Measurements from ENCODE around the gene CHMP2A. TPM values are rescaled to one million over a fixed set of nuclear protein-coding genes. Genes with fewer than 3 reads are reported as not detected.
A peak's percentile ranks its signal among the peaks of the same experiment; 100 is the strongest.
"Not testable (repeated sequence)": the region's sequence is repeated elsewhere in the genome, so short reads cannot be mapped to it uniquely, and the experiment has no call there.

The CHMP2A gene
- total RNA-seq, 2 donors from 2014 or later: 22.7 to 66.4 TPM

GRCh38 chr19:58545286-58546018 lies 9.5 kb downstream of the CHMP2A start:
- Histone ChIP-seq H3K9me3 (no peaks in the 10 kb centered on the region), H3K4me3 (peak overlapping the region; percentile 66 to 85), H3K27ac (peak overlapping the region; percentile 70 to 99 (median 98)), H3K27me3 (no peaks in the 10 kb centered on the region), H3K36me3 (replicated peaks in 1 of 2; ENCODE audit: insufficient read depth in 1 of 2, low read depth in 2 of 2) (peaks cover 12 to 32% of the 10 kb centered on the region in 2 donors), H3K4me1 (peaks cover 27% of the 10 kb centered on the region)
- 5 to 9% methylated on average over 11 to 21 of the region's 21 CpGs for WGBS, 2 donors
- TF ChIP-seq, protein P1, sequence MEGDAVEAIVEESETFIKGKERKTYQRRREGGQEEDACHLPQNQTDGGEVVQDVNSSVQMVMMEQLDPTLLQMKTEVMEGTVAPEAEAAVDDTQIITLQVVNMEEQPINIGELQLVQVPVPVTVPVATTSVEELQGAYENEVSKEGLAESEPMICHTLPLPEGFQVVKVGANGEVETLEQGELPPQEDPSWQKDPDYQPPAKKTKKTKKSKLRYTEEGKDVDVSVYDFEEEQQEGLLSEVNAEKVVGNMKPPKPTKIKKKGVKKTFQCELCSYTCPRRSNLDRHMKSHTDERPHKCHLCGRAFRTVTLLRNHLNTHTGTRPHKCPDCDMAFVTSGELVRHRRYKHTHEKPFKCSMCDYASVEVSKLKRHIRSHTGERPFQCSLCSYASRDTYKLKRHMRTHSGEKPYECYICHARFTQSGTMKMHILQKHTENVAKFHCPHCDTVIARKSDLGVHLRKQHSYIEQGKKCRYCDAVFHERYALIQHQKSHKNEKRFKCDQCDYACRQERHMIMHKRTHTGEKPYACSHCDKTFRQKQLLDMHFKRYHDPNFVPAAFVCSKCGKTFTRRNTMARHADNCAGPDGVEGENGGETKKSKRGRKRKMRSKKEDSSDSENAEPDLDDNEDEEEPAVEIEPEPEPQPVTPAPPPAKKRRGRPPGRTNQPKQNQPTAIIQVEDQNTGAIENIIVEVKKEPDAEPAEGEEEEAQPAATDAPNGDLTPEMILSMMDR (IDR thresholded peaks at IDR 0.05): no peak
- no peak for TF ChIP-seq POLR2A (IDR thresholded peaks at IDR 0.05)
- DNase-seq: no peak
- ATAC-seq: no peak
- intact Hi-C loops (cut with DNase I): no loop called here

- 0% methylated on average over 6 to 71 of the region's 92 CpGs for WGBS, 2 donors
- peaks cover 27% of the 10 kb centered on the region for H3K4me1 ChIP-seq
- intact Hi-C loops (cut with DNase I): no loop called here
- peaks cover 12 to 24% of the 10 kb centered on the region in 2 donors for H3K36me3 ChIP-seq (replicated peaks in 1 of 2; ENCODE audit: insufficient read depth in 1 of 2, low read depth in 2 of 2)
- TF ChIP-seq POLR2A (IDR thresholded peaks at IDR 0.05): no peak
- TF ChIP-seq, protein P1 (IDR thresholded peaks at IDR 0.05): no peak
- H3K9me3 ChIP-seq: no peaks in the 10 kb centered on the region
- H3K27me3 ChIP-seq: no peaks in the 10 kb centered on the region
- DNase-seq (peak in 1 of 4 donors; percentile 42), ATAC-seq (peak; percentile 62)
- peak overlapping the region; percentile 66 to 85 for H3K4me3 ChIP-seq
- peak overlapping the region; percentile 93 to 99 (median 98) for H3K27ac ChIP-seq
These were observed 10.2 kb downstream of the CHMP2A start for GRCh38 chr19:58544591-58545285.

DNA sequence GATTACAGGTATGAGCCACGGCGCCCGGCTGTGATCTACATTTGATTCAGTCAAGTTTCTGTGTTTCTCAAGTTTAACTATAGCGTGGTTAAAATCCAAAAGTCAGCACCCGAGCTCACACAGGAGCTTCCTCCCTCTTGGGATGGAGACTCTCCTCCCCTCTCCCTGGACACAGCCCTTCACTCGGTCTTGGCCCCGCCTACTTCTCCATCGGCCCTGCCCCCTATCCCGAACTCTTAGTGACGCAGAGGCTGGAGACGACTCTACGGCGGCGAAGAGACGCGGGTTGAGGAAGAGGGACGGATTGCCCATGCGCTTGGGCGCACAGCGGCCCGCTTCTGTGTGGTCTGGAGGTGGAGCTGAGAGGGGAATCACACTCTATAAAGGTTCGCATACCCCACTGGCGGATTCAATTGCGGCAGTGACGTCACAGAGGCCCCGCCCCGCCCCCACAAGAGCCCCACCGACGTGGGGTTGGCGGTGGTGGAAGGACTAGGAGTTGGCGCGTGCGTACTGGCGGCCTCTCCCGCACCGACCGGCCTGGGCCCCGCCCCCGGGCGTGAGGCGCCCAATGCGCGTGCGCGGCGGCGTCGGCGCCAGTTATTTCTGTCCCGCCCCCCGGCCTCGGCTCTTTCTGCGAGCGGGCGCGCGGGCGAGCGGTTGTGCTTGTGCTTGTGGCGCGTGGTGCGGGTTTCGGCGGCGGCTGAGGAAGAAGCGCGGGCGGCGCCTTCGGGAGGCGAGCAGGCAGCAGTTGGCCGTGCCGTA lies 10.9 kb downstream of the CHMP2A start, which contains the start of gene TRIM28:
TSS of gene TRIM28 (plus strand) at position 239 of the 765 bp plus-strand sequence. CDS start 694 bp downstream, outside the sequence.
- Histone ChIP-seq H3K4me3 (peak within 1 kb of the TSS; percentile 66 to 85), H3K9me3 (no peaks in the 10 kb centered on the region), H3K4me1 (peaks cover 27% of the 10 kb centered on the region), H3K27me3 (no peaks in the 10 kb centered on the region), H3K36me3 (replicated peaks in 1 of 2; ENCODE audit: insufficient read depth in 1 of 2, low read depth in 2 of 2) (peaks cover 11 to 17% of the 10 kb centered on the region in 2 donors), H3K27ac (peak within 1 kb of the TSS; percentile 93 to 99 (median 98))
- DNase-seq (peak; percentile 98 to 99 (median 98)), ATAC-seq (peak; percentile 93)
- TF ChIP-seq POLR2A (IDR thresholded peaks at IDR 0.05): peak; percentile 90 to 92 (median 90)
- TF ChIP-seq, protein P1 (IDR thresholded peaks at IDR 0.05): peak in 3 of 7 experiments; percentile 0 to 26 (median 18)
- WGBS, 2 donors: 0 to 1% methylated on average over 21 to 73 of the region's 73 CpGs
- intact Hi-C loops (cut with DNase I): no loop called here

DNA sequence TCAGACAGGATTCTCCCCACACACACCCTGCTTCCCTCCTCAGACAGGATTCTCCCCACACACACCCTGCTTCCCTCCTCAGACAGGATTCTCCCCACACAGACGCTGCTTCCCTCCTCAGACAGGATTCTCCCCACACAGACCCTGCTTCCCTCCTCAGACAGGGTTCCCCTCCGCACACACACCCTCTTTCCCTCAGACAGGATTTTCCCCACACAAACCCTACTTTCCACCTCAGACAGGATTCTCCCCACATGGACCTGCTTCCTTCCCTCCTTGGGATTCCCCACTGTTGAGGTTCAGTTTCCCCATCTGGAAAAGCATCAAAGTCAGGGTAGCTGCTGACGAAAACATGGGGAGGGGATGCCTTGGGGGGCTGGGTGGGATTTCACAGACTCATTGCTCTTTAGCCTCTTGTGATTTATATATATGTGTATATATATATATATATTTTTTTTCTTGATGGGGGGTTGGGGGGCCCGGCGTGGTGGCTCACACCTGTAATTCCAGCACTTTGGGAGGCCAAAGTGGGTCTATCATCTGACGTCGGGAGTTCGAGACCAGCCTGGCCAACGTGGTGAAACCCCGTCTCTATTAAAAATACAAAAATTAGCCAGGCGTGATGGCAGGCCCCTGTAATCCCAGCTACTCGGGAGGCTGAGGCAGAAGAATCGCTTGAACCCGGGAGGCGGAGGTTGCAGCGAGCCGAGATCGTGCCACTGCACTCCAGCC lies 12.1 kb downstream of the CHMP2A start:
- ATAC-seq; H3K36me3 ChIP-seq (replicated peaks in 1 of 2; ENCODE audit: insufficient read depth in 1 of 2, low read depth in 2 of 2); H3K4me3 ChIP-seq; DNase-seq; H3K9me3 ChIP-seq; intact Hi-C loops (cut with DNase I); H3K27me3 ChIP-seq: not testable (repeated sequence)
- 72 to 76% methylated on average over 18 of the region's 18 CpGs for WGBS, 2 donors
- H3K27ac ChIP-seq: peak overlapping the region in 3 of 4 donors; percentile 93 to 99 (median 99)
- peaks cover 34% of the 10 kb centered on the region for H3K4me1 ChIP-seq

GRCh38 chr19:58539169-58539559 lies 15.7 kb downstream of the CHMP2A start:
- H3K4me1 ChIP-seq: peaks cover 15% of the 10 kb centered on the region
- H3K36me3 ChIP-seq (replicated peaks in 1 of 2; ENCODE audit: insufficient read depth in 1 of 2, low read depth in 2 of 2); DNase-seq; intact Hi-C loops (cut with DNase I); H3K4me3 ChIP-seq; H3K27me3 ChIP-seq; ATAC-seq; H3K9me3 ChIP-seq; H3K27ac ChIP-seq: not testable (repeated sequence)
